Stimulated activated CD8-positive, alpha-beta memory T cell treated with anti-CD3 and anti-CD28 coated beads, Interleukin-7, amount 100 ng/mL, for 24 hours (primary cell): ENCODE measurements around the gene BTNL2.
"Not testable (repeated sequence)": the region's sequence is repeated elsewhere in the genome, so short reads cannot be mapped to it uniquely, and the experiment has no call there.

Experiments used
- DNase-seq: peaks from one replicate; pipeline ENCODE4 v3.0.0-alpha.2; 2020; ENCODE audit warnings: low read depth

Gene BTNL2, protein sequence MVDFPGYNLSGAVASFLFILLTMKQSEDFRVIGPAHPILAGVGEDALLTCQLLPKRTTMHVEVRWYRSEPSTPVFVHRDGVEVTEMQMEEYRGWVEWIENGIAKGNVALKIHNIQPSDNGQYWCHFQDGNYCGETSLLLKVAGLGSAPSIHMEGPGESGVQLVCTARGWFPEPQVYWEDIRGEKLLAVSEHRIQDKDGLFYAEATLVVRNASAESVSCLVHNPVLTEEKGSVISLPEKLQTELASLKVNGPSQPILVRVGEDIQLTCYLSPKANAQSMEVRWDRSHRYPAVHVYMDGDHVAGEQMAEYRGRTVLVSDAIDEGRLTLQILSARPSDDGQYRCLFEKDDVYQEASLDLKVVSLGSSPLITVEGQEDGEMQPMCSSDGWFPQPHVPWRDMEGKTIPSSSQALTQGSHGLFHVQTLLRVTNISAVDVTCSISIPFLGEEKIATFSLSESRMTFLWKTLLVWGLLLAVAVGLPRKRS

DNA sequence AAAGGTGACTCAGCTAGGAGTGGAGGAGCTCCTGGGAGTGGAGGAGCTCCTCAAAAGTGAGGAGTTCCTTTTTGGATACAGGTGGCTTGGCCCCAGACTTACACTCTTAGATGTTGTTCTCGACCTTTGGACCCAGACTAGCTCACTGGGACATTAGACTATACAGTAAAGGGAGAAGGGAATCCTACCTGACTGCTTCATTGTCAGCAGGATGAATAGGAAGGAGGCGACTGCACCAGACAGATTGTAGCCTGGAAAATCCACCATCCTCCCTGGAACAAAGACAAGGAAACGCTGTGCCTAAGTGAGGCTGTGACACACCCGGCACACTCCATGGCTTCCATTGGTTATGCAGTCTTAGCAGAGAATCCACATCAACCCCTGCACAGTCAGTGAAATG is at the start of gene BTNL2:
BTNL2 (minus strand) TSS at position 325 of the 400 bp plus-strand sequence; CDS start at position 267, 58 bp downstream.
- DNase-seq, result no peak

DNA sequence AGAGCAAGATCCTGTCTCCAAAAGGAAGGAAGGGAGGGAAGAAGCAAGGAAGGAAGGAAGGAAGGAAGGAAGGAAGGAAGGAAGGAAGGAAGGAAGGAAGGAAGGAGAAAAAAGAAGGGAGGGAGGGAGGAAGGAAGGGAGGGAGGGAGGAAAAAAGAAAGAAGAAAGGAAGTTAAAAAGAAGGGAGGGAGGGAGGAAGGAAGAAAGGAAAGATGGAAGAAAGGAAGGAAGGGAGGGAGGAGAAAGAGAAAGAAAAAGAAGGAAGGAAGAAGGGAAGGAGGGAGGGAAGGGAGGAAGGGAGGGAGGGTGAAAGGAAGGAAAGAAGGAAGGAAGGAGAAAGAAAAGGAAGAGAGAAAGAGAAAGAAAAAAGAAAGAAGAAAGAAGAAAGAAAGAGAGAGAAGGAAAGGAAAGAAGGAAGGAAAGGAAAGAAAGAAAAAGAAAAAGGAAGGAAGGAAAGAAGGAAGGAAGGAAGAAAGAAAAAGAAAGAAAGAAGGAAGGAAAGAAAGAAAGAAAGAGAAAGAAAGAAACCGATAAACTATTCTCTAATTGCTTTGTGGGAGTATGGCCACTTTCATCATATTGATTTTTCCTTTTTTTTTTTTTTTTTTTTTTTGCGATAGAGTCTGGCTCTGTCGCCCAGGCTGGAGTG is 42.2 kb upstream of the BTNL2 start:
- no peak for DNase-seq

GRCh38 chr6:32447932-32448331 is 41.0 kb upstream of the BTNL2 start:
- DNase-seq, result no peak

DNA sequence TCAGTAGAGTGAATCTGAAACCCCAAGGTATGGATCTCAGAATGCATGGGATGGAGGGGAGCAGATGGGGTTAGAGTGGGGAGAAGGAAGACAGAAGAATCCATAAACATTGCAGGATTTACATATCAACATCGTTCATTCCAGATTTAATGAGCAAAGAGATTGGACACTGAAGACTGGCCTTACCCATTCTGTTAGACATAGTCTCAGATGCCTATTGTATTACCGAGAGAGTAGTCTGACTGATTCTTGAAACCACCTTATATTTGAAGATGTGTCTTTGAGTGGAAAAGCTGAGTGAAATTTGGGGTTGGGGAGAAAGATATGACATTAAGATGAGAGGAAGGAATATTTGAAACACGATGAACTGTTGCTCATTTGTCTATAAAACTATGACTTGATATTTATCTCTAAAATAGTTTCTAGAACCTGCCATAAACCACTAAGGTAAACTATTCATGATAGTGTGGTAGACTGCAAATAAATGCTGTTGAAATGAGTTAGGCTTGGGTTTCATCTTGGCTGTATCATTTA is 38.4 kb upstream of the BTNL2 start:
- DNase-seq, result no peak

DNA sequence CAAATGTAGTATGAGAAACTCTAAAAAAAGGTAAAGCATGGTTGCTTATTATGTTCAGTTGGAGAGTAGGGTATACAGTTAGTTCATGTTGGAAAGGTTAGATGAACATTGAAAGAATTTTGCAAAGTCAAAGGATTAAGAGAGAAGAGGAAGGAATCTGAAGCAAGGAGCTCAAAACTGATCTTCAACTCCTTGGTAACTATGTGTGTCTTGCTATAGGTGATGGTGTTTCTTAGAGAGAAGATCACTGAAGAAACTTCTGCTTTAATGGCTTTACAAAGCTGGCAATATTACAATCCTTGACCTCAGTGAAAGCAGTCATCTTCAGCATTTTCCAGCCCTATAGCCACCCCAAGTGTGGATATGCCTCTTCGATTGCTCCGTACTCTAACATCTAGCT is 37.5 kb upstream of the BTNL2 start:
- no peak for DNase-seq

- no peak for DNase-seq
These were observed 36.1 kb upstream of the BTNL2 start for GRCh38 chr6:32442977-32443552.

DNA sequence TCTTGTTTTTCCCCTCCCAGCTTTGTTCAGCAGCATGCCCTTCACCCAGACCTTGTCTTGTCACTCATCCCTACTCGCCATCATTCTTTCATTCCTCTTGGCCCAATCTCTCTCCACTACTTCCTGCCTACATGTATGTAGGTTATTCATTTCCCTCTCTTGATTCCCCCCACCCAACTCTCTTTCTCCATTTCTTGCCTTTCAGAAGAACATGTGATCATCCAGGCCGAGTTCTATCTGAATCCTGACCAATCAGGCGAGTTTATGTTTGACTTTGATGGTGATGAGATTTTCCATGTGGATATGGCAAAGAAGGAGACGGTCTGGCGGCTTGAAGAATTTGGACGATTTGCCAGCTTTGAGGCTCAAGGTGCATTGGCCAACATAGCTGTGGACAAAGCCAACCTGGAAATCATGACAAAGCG is 35.3 kb upstream of the BTNL2 start:
- no peak for DNase-seq

- no peak for DNase-seq
These were observed 32.7 kb upstream of the BTNL2 start, which contains the start of gene HLA-DRA for GRCh38 chr6:32439602-32440214. HLA-DRA (plus strand) TSS chr6:32439887; CDS start chr6:32439951, 64 bp downstream.

- no peak for DNase-seq
These were observed 32.2 kb upstream of the BTNL2 start for GRCh38 chr6:32439139-32439538.

GRCh38 chr6:32436995-32437836 is 30.2 kb upstream of the BTNL2 start:
- no peak for DNase-seq

DNA sequence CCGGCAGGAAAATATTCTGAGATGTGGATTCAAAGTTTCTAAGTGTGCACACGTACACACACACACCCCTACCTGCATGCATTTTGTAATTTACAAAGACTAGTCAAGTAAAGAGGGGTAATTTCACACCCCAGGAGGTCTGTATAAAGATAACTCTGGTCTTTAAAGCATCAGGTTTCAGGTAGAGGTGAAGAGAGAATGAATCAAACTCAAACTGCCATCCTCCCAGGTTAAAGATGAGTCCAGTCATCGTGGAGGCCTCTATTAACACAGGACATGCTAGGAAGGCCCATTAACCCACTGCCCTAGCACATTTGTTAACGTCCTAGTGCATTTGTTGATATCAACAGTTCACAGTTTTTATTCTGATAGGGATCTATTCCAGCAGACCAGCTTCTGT is 29.2 kb upstream of the BTNL2 start:
- DNase-seq, result no peak

- not testable (repeated sequence) for DNase-seq
These were observed 27.0 kb upstream of the BTNL2 start for GRCh38 chr6:32433950-32434349.

DNA sequence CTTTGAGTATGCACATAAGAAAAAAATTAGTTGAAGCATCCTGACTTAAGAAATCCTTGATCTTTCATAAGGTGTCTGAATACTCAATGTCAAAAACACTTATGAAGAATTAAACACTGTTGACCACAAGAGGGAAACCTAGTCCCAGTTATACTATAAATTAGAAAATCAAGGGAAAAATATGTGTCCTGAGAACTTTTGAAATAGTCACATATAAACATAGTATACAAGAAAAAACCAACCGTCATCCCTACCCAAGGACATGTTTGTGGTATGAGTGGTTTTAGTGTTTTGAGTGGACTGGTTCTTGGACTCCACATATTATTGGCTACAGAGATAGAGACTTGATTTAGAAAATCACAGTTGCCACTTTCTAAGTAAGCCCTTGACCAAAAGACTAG is 25.1 kb upstream of the BTNL2 start:
- DNase-seq, result no peak

- no peak for DNase-seq
These were observed 24.2 kb upstream of the BTNL2 start for GRCh38 chr6:32431142-32431541.

DNA sequence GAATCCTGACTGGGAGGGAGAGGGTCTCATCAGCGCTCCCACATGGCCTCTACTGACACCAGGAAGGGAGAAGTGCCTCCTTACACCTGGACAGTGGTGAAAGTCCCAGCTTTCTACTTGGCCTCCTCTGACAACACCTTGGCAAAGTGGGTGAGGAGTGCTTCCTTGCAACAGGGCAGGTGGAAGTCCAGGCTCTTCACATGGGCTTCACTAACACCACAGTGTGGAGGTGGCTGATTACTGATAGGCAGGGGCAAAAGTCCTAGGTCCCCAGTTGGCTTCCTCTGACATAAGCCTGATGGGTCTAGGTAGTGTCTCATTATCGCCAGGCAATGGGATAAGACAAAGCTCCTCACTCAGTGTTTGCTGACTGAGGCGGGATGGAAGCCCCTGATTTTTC is 23.2 kb upstream of the BTNL2 start:
- no peak for DNase-seq

GRCh38 chr6:32427934-32428474 is 21.0 kb upstream of the BTNL2 start:
- DNase-seq, result no peak

DNA sequence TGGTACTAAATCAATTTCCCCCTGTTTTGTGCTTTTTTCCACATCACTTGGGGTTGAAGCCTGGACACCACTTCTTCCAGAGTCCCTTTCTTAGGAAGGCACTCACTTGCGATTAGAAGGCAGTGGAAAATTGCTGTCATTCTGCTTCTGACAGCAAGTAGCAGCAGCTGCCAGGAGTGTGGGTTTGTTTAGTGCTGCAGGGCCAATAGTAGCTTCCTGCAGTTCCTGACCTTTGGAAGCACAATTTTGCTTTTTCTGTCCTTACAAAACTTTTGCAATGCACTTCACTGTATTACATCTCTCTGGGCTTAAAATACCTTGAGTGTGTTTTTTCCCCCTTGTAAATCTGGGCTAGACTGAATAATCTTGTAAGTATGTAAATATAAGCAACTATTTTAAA is 20.2 kb upstream of the BTNL2 start:
- DNase-seq, result no peak

DNA sequence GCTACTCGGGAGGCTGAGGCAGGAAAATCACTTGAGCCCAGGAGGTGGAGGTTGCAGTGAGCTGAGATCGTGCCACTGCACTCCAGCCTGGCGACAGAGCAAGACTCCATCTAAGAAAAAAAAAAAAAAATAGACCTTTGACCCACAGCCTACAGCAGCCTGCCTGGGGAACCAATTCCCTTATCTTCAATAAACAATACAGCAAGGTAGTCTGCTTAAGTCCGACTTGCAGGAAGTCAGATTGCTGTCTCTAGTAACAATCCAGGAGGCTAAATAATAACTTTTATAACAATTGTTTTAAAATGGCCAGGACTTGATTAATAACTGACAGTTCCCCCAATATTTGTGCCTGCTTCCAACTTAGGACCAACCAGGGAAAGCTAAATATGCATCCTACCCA is 19.4 kb upstream of the BTNL2 start:
- DNase-seq, result no peak

DNA sequence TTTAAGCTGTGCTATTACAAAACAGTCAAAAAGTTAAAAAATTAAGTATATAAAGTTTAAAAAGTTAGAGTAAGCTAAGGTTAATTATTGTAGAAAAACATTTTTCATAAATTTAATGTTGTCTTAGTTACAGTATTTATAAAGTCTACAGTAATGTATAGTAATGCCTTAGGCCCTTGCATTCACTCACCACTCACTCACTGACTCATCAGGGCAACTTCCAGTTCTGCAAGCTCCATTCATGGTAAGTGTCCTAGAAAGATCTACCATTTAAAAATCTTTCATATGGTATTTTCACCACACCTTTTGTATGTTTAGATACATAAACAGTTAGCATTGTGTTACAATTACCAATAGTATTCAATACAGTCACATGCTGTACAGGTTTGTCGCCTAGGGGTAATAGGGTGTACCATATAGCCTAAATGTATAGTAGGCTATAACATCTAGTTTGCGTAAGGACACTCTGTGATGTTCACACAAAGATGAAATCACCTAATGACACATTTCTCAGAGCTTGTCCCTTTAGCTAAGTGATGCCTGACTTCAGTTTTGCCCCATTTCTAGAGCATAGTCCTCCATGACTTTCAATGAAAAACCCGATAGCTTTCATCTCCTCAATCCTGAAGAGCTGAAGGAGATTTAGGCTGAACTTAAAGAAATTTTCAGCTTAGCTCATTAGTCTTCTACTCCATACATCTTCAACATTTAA is 17.8 kb upstream of the BTNL2 start:
- no peak for DNase-seq

GRCh38 chr6:32416036-32416435 is 9.1 kb upstream of the BTNL2 start:
- DNase-seq, result no peak
